Liver (tissue), 9 donors: ENCODE data around the gene IQCM. TPM values are rescaled to one million over a fixed set of nuclear protein-coding genes. Genes with fewer than 3 reads are reported as not detected.
"Not testable (repeated sequence)": the region's sequence is repeated elsewhere in the genome, so short reads cannot be mapped to it uniquely, and the experiment has no call there.

Source experiments
- DNase-seq: peaks from one replicate; pipeline ENCODE4 v3.0.0-alpha.2; 2017; ENCODE audit warnings: low spot score
- H3K27ac ChIP-seq, 2 donors: one replicate each; pipeline ENCODE4 v1.7.0; 2013; ENCODE audit warnings: inconsistent platforms in 2 of 2, low read length in 2 of 2, control low read depth in 1 of 2, low read depth in 1 of 2, mild to moderate bottlenecking in 1 of 2
- H3K27me3 ChIP-seq, 4 donors: one replicate each; pipeline versions ENCODE4 v1.6.1 to v1.7.0; 2013; ENCODE audit warnings: low read length in 3 of 4, inconsistent platforms in 1 of 4, mild to moderate bottlenecking in 1 of 4, moderate library complexity in 1 of 4; ENCODE audit not compliant: control insufficient read depth in 4 of 4, insufficient read depth in 4 of 4
- H3K36me3 ChIP-seq, 4 donors: one replicate each; pipeline versions ENCODE4 v1.6.1 to v1.7.0; 2013; ENCODE audit warnings: low read length in 3 of 4, mild to moderate bottlenecking in 3 of 4, low read depth in 1 of 4, moderate library complexity in 1 of 4; ENCODE audit not compliant: control insufficient read depth in 4 of 4, insufficient read depth in 3 of 4
- H3K4me1 ChIP-seq, 4 donors: one replicate each; pipeline versions ENCODE4 v1.6.1 to v1.7.0; 2013; ENCODE audit warnings: low read length in 3 of 4, mild to moderate bottlenecking in 3 of 4, moderate library complexity in 1 of 4; ENCODE audit not compliant: control insufficient read depth in 4 of 4, insufficient read depth in 4 of 4
- H3K4me3 ChIP-seq, 3 donors: one replicate each; pipeline versions ENCODE4 v1.6.1 to v1.7.0; 2013; ENCODE audit warnings: low read length in 3 of 3, control low read depth in 1 of 3, low read depth in 1 of 3, mild to moderate bottlenecking in 1 of 3
- H3K9ac ChIP-seq, 2 donors: one replicate each; pipeline ENCODE4 v1.7.0; 2013; ENCODE audit warnings: low read length in 2 of 2, mild to moderate bottlenecking in 2 of 2, moderate library complexity in 2 of 2, control low read depth in 1 of 2, low read depth in 1 of 2
- H3K9me3 ChIP-seq, 4 donors: one replicate each; pipeline versions ENCODE4 v1.6.1 to v1.7.0; 2013; ENCODE audit warnings: low read length in 3 of 4; ENCODE audit not compliant: control insufficient read depth in 4 of 4
- ATF3 ChIP-seq: IDR thresholded peaks from 2 replicates; pipeline ENCODE4 v1.6.1; 2016; ENCODE audit warnings: antibody characterized with exemption
- EGR1 ChIP-seq, 2 donors: IDR thresholded peaks; 2 replicates each; pipeline ENCODE4 v1.6.1; 2016 to 2018; ENCODE audit warnings: antibody characterized with exemption in 2 of 2, low read depth in 2 of 2
- FOXA1 ChIP-seq: IDR thresholded peaks from 2 replicates; pipeline ENCODE4 v1.6.1; 2016; ENCODE audit warnings: antibody characterized with exemption
- HNF4G ChIP-seq: IDR thresholded peaks from 2 replicates; pipeline ENCODE4 v1.6.1; 2016; ENCODE audit warnings: antibody characterized with exemption
- JUND ChIP-seq, 2 donors: IDR thresholded peaks; 2 replicates each; pipeline ENCODE4 v1.6.1; 2016; ENCODE audit warnings: antibody characterized with exemption in 2 of 2
- MAX ChIP-seq: IDR thresholded peaks from 2 replicates; pipeline ENCODE4 v1.6.1; 2016; ENCODE audit warnings: antibody characterized with exemption
- SP1 ChIP-seq: IDR thresholded peaks from 2 replicates; pipeline ENCODE4 v1.6.1; 2018; ENCODE audit warnings: antibody characterized with exemption, mild to moderate bottlenecking
- TAF1 ChIP-seq: conservative IDR thresholded peaks from 2 replicates; pipeline ENCODE4 v1.6.1; 2016; ENCODE audit warnings: antibody characterized with exemption, mild to moderate bottlenecking
- YY1 ChIP-seq: IDR thresholded peaks from 2 replicates; pipeline ENCODE4 v1.6.1; 2016; ENCODE audit warnings: antibody characterized with exemption, mild to moderate bottlenecking
- WGBS: extraction: QIAGEN DNeasy Blood & Tissue Kit; methylation state at CpG from one replicate; pipeline ENCODE4 v1.1.7; 2013; 5-methylcytosine and 5-hydroxymethylcytosine counted together
- polyA plus RNA-seq, 2 donors: library from polyadenylated mRNA; stranded (reverse) in 1 of 2; unstranded in 1 of 2; fragments of 200-250 nt in 1 of 2; fragments of >200 nt in 1 of 2; fragmentation: Nextera tagmentation in 1 of 2; extraction: Ambion mirVana in 1 of 2; gene quantifications; one replicate each; pipeline versions ENCODE4 v1.2.1 to v1.2.3, GENCODE V29; 2013 to 2015
- total RNA-seq, 2 donors: library from RNA; depleted of rRNA; stranded (reverse); fragments of >200 nt; gene quantifications; one replicate each; pipeline ENCODE4 v1.2.3, GENCODE V29; 2014
- TF ChIP-seq, protein P1 (sequence below): IDR thresholded peaks from 2 replicates; pipeline ENCODE4 v1.6.1; 2016; ENCODE audit warnings: antibody characterized with exemption
- TF ChIP-seq, protein P2 (sequence below): IDR thresholded peaks from 2 replicates; pipeline ENCODE4 v1.6.1; 2016; ENCODE audit warnings: antibody characterized with exemption, mild to moderate bottlenecking
- donor health status: healthy.
- donor health status: healthy.
- donor health status: healthy.
- donor health status: healthy.
- donor health status: healthy.

Gene IQCM
- total and polyA plus RNA-seq, 4 donors: 0.08 TPM; not detected in 3

GRCh38 chr4:149345424-149345823, 470.2 kb downstream of the IQCM start:
- H3K9me3 ChIP-seq: peaks cover 0 to 1% (median 0%) of the 10 kb centered on the region in 4 donors
- no peak overlapping the region for H3K9ac ChIP-seq
- no peak overlapping the region for H3K27ac ChIP-seq
- H3K27me3 ChIP-seq: no peaks in the 10 kb centered on the region
- WGBS: 83% methylated on average over 1 of the region's 1 CpG
- H3K4me1 ChIP-seq: no peaks in the 10 kb centered on the region
- DNase-seq: no peak
- H3K4me3 ChIP-seq: no peak overlapping the region
- TF ChIP-seq EGR1 (IDR thresholded peaks at IDR 0.05; ENCODE audit: low read depth in 2 of 2): no peak
- TF ChIP-seq SP1: no peak
- no peak for TF ChIP-seq HNF4G
- TF ChIP-seq JUND (IDR thresholded peaks at IDR 0.05): no peak
- TF ChIP-seq YY1: no peak
- TF ChIP-seq FOXA1: no peak
- no peak for TF ChIP-seq MAX
- no peak for TF ChIP-seq ATF3
- TF ChIP-seq TAF1: no peak
- H3K36me3 ChIP-seq: no peaks in the 10 kb centered on the region

DNA sequence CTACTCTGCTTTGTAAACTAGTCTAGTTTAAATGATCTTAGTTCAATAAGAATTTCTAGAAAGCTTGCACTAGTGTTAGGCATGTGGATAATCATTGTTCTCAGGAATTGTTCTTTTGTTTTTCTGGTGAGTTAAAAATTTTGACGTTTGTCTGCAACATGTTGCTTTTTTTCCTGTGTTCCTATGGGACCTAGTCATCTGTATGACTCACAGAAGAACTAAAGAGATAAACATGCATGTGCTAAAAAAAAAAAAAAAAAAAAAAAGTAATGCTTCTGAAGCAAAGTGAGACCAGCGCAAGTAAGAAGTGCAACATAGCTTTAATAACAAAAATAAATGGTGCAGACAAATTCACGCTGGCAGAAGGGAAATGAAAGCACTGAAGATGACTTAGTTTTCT, 471.2 kb downstream of the IQCM start:
- no peaks in the 10 kb centered on the region for H3K27me3 ChIP-seq
- H3K9ac ChIP-seq: no peak overlapping the region
- H3K9me3 ChIP-seq: peaks cover 0 to 1% (median 0%) of the 10 kb centered on the region in 4 donors
- WGBS: 73% methylated on average over 3 of the region's 3 CpGs
- no peak overlapping the region for H3K4me3 ChIP-seq
- no peaks in the 10 kb centered on the region for H3K36me3 ChIP-seq
- TF ChIP-seq FOXA1: no peak
- TF ChIP-seq MAX: no peak
- TF ChIP-seq, protein P1, sequence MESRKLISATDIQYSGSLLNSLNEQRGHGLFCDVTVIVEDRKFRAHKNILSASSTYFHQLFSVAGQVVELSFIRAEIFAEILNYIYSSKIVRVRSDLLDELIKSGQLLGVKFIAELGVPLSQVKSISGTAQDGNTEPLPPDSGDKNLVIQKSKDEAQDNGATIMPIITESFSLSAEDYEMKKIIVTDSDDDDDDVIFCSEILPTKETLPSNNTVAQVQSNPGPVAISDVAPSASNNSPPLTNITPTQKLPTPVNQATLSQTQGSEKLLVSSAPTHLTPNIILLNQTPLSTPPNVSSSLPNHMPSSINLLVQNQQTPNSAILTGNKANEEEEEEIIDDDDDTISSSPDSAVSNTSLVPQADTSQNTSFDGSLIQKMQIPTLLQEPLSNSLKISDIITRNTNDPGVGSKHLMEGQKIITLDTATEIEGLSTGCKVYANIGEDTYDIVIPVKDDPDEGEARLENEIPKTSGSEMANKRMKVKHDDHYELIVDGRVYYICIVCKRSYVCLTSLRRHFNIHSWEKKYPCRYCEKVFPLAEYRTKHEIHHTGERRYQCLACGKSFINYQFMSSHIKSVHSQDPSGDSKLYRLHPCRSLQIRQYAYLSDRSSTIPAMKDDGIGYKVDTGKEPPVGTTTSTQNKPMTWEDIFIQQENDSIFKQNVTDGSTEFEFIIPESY: no peak
- no peak for TF ChIP-seq SP1
- no peak overlapping the region for H3K27ac ChIP-seq
- DNase-seq: no peak
- H3K4me1 ChIP-seq: no peaks in the 10 kb centered on the region

GRCh38 chr4:149343614-149344013, 472.0 kb downstream of the IQCM start:
- Histone ChIP-seq H3K4me1 (no peaks in the 10 kb centered on the region), H3K27ac (no peak overlapping the region), H3K27me3 (no peaks in the 10 kb centered on the region), H3K4me3 (no peak overlapping the region), H3K9me3 (peaks cover 0 to 1% (median 0%) of the 10 kb centered on the region in 4 donors), H3K9ac (no peak overlapping the region), H3K36me3 (no peaks in the 10 kb centered on the region)
- TF ChIP-seq, protein P2, sequence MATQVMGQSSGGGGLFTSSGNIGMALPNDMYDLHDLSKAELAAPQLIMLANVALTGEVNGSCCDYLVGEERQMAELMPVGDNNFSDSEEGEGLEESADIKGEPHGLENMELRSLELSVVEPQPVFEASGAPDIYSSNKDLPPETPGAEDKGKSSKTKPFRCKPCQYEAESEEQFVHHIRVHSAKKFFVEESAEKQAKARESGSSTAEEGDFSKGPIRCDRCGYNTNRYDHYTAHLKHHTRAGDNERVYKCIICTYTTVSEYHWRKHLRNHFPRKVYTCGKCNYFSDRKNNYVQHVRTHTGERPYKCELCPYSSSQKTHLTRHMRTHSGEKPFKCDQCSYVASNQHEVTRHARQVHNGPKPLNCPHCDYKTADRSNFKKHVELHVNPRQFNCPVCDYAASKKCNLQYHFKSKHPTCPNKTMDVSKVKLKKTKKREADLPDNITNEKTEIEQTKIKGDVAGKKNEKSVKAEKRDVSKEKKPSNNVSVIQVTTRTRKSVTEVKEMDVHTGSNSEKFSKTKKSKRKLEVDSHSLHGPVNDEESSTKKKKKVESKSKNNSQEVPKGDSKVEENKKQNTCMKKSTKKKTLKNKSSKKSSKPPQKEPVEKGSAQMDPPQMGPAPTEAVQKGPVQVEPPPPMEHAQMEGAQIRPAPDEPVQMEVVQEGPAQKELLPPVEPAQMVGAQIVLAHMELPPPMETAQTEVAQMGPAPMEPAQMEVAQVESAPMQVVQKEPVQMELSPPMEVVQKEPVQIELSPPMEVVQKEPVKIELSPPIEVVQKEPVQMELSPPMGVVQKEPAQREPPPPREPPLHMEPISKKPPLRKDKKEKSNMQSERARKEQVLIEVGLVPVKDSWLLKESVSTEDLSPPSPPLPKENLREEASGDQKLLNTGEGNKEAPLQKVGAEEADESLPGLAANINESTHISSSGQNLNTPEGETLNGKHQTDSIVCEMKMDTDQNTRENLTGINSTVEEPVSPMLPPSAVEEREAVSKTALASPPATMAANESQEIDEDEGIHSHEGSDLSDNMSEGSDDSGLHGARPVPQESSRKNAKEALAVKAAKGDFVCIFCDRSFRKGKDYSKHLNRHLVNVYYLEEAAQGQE: no peak
- DNase-seq: no peak

DNA sequence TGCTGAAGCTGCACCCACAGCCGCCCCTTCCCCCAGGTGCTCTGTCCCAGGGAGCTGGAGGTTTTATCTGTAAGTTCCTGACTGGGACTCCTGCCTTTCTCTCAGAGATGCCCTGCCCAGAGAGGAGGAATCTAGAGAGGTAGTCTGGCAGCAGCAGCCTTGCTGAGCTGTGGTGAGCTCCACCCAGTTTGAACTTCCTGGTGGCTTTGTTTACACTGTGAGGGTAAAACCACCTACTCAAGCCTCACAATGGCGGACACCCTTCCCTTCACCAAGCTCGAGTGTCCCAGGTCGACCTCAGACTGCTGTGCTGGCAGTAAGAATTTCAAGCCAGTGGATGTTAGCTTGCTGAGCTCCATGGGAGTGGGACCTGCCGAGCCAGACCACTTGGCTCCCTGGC, 474.5 kb downstream of the IQCM start:
- not testable (repeated sequence) for DNase-seq, H3K4me3 ChIP-seq, H3K9ac ChIP-seq, H3K9me3 ChIP-seq, H3K27me3 ChIP-seq, H3K4me1 ChIP-seq, H3K36me3 ChIP-seq, H3K27ac ChIP-seq
- 73% methylated on average over 5 of the region's 5 CpGs for WGBS
